ENCODE measurements around the gene MPZL1. TPM values are rescaled to one million over a fixed set of nuclear protein-coding genes. Genes with fewer than 3 reads are reported as not detected.

Gene MPZL1
- total RNA-seq, 4 donors from 2014 or later, result 24.3 to 150 (median 82.3) TPM

DNA sequence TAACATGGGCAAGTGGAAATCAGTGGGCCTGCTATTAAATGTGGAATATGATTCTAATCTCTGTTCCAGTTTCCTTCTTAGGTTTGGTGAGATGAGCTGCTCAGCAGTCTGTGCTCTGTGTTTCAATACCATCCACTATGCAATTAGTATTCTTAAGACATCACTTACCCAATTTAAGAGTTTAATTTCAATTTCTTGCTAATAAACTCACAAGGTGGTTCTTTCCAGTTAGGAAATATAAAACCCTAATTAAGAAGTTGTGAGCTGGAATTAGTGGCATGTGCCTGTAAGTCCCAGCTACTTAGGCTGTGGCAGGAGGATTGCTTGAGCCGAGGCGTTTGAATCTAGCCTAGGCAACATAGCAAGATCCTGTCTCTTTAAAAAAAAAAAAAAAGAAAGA is 51.7 kb downstream of the MPZL1 start:
- H3K9me3 ChIP-seq, result no peaks in the 10 kb centered on the region
- no peaks in the 10 kb centered on the region for H3K4me1 ChIP-seq
- intact Hi-C loops (cut with DNase I; ENCODE audit: low total_unique reads), result no loop called here
- H3K36me3 ChIP-seq, result no peaks in the 10 kb centered on the region
- TF ChIP-seq, protein P1, sequence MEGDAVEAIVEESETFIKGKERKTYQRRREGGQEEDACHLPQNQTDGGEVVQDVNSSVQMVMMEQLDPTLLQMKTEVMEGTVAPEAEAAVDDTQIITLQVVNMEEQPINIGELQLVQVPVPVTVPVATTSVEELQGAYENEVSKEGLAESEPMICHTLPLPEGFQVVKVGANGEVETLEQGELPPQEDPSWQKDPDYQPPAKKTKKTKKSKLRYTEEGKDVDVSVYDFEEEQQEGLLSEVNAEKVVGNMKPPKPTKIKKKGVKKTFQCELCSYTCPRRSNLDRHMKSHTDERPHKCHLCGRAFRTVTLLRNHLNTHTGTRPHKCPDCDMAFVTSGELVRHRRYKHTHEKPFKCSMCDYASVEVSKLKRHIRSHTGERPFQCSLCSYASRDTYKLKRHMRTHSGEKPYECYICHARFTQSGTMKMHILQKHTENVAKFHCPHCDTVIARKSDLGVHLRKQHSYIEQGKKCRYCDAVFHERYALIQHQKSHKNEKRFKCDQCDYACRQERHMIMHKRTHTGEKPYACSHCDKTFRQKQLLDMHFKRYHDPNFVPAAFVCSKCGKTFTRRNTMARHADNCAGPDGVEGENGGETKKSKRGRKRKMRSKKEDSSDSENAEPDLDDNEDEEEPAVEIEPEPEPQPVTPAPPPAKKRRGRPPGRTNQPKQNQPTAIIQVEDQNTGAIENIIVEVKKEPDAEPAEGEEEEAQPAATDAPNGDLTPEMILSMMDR (IDR thresholded peaks at IDR 0.05), result no peak
- TF ChIP-seq POLR2A (IDR thresholded peaks at IDR 0.05), result no peak
- H3K27me3 ChIP-seq, result no peaks in the 10 kb centered on the region
- DNase-seq, result no peak
- no peak overlapping the region for H3K27ac ChIP-seq
- H3K4me3 ChIP-seq, result no peak overlapping the region

DNA sequence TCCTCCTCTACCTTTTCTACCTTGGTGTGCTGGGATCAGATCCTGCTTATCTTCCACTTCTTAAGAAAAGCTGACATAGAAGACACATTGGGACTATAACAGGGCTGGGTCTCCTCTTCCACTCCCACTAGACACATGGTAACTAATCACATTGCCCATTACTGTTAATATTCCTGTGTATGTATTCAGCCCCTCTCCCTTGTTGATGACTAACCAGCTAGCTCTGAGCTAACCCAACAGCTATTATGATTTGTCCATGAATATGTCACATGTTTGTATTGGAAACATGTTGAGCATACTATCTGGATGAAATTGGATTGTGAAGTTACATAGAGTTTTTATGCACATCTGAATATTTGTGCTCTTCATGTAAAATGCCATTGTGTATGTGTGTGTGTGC is 52.9 kb downstream of the MPZL1 start:
- no peaks in the 10 kb centered on the region for H3K36me3 ChIP-seq
- intact Hi-C loops (cut with DNase I; ENCODE audit: low total_unique reads), result no loop called here
- H3K27ac ChIP-seq, result no peak overlapping the region

DNA sequence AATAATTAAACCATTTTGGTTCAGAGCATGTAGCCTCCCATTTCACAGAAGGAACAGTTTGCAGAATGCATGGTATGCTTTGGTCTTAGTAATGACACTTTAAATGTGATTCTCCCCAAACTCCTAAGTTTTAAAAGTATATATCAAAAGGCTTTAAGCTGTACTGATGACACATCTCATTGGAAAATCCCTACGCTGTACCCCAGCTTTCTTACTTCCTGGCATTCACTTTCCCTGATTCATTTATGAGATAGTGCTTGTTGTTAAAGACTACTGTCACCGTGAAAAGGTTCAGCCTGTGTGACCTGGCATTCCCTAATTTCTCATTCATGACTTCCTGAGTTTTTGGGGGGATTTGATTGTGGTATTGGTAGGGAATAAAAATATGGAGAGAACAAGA is 53.4 kb downstream of the MPZL1 start:
- Histone ChIP-seq H3K9me3 (no peaks in the 10 kb centered on the region), H3K36me3 (no peaks in the 10 kb centered on the region), H3K27ac (no peak overlapping the region), H3K4me1 (no peaks in the 10 kb centered on the region), H3K4me3 (no peak overlapping the region), H3K27me3 (no peaks in the 10 kb centered on the region)
- intact Hi-C loops (cut with DNase I; ENCODE audit: low total_unique reads), result no loop called here
- TF ChIP-seq, protein P1 (IDR thresholded peaks at IDR 0.05), result no peak
- no peak for TF ChIP-seq POLR2A (IDR thresholded peaks at IDR 0.05)
- no peak for DNase-seq

More for the DNA sequence above, 52.9 kb downstream of the MPZL1 start:
- no peak for DNase-seq
- no peak for TF ChIP-seq POLR2A (IDR thresholded peaks at IDR 0.05)
- TF ChIP-seq, protein P1 (IDR thresholded peaks at IDR 0.05), result no peak
- H3K4me3 ChIP-seq, result no peak overlapping the region
- H3K9me3 ChIP-seq, result no peaks in the 10 kb centered on the region
- H3K27me3 ChIP-seq, result no peaks in the 10 kb centered on the region
- no peaks in the 10 kb centered on the region for H3K4me1 ChIP-seq

DNA sequence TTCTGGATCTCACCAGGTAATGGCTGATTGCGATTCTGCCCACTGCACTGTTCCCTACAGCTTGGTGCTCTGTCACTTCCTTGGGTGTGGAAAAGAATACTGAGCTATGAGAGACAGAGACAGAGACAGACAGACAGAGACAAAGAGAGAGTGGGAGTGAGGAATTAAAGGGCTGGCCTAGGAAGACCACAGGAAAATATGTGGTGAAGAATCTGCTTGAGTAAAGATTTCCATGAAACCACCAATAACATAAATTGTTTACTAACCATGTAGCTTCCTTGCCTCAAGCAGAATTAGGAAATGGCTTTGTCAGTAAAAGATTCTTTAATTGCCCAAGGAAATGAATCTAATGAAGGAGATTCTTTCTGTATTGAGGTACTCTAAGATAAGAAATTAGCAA is 54.4 kb downstream of the MPZL1 start:
- no peaks in the 10 kb centered on the region for H3K4me1 ChIP-seq
- no peaks in the 10 kb centered on the region for H3K9me3 ChIP-seq
- H3K36me3 ChIP-seq, result no peaks in the 10 kb centered on the region
- H3K4me3 ChIP-seq, result no peak overlapping the region
- DNase-seq, result no peak
- intact Hi-C loops (cut with DNase I; ENCODE audit: low total_unique reads), result no loop called here
- no peaks in the 10 kb centered on the region for H3K27me3 ChIP-seq
- no peak overlapping the region for H3K27ac ChIP-seq
- TF ChIP-seq POLR2A (IDR thresholded peaks at IDR 0.05), result no peak
- TF ChIP-seq, protein P1 (IDR thresholded peaks at IDR 0.05), result no peak

DNA sequence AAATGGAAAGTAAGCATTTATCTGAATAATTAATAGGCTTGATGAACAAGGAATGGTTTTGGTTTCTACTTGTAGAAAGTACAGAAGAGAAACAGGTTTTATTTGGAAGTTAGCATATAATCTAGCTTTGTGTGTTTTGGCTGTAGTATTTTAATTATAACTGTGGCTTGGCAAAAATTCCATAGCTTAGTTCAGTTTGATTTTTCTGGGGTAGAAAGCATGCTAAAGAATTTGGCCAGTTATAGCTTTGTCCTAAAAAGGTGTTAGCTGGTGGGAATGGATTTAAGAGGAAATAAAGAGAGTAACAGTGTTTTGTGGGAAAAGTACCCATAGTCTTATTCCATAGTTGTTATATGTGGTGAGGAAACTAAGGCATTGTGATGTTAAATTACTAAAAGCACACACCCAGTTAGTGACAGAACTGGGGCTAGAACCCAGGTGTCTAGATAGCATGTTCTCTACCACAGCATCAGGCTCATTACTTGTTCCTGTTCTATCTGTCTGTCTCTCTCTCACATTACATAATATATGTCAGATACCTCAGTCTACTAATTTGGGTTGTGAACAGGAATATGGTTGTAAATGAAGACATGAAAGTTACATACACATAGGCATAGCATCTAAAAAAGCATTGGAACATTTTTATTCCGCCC is 55.0 kb downstream of the MPZL1 start:
- no peaks in the 10 kb centered on the region for H3K36me3 ChIP-seq
- H3K4me3 ChIP-seq, result no peak overlapping the region
- no peaks in the 10 kb centered on the region for H3K9me3 ChIP-seq
- H3K27me3 ChIP-seq, result no peaks in the 10 kb centered on the region
- intact Hi-C loops (cut with DNase I; ENCODE audit: low total_unique reads), result no loop called here
- H3K4me1 ChIP-seq, result no peaks in the 10 kb centered on the region
- TF ChIP-seq, protein P1 (IDR thresholded peaks at IDR 0.05), result no peak
- TF ChIP-seq POLR2A (IDR thresholded peaks at IDR 0.05), result no peak
- no peak overlapping the region for H3K27ac ChIP-seq
- DNase-seq, result no peak

All from uterus (tissue), 4 donors.